ENCODE data around the gene RBM6.
"Not testable (repeated sequence)": the region's sequence is repeated elsewhere in the genome, so short reads cannot be mapped to it uniquely, and the experiment has no call there.

Gene RBM6

DNA sequence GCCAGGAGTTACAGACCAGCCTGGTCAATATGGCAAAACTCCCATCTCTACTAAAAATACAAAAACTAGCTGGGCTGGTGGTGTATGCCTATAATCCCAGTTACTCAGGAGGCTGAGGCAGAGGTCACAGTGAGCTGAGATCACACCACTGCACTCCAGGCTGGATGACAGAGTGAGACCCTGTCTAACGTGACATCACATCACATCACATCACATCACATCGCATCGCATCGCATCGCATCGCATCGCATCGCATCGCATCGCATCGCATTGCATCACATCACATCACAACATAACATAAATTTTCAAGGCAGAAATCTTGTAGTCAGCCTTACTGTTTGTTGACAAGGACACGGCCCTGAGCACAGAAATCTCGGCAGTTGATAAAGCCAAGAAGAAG, 44.4 kb downstream of the RBM6 start:
- DNase-seq = no peak

DNA sequence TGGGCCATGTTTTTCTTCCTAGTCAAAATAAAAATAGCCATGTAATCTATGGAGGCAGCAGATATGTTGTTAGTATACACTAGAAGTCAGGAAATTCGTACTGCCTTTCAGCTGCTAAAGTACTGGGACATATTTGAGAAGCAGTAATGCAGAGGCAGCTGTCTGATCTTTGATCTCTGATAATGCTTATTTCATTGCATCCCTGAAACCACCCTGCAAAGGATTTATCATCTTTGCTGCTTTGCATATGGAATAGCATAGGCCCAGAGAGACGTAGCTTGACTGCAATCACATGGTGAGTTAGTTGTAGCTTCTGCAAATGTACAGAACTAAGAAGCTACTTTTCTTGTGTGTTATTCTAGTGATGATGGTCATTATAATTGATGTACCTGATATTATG, 52.4 kb downstream of the RBM6 start:
- no peak for DNase-seq

DNA sequence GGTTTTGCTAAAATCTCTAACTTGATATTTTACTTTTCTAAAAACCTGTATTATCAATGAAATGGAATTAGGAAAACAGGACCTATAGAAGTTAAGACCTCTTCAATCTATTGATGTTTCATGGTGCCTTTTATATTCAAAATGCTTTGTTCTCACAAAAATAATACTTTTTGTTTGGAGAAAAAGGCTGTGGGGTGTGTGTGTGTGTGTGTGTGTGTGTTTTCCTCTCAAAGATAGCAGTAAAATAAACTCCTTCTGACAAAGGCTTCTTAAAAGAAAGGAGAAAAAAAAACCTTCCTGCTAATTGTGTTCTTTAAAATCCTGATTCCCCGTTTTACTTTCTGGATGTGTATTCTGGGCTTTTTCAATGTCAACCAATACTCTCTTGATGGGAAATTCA, 54.5 kb downstream of the RBM6 start:
- no peak for DNase-seq

DNA sequence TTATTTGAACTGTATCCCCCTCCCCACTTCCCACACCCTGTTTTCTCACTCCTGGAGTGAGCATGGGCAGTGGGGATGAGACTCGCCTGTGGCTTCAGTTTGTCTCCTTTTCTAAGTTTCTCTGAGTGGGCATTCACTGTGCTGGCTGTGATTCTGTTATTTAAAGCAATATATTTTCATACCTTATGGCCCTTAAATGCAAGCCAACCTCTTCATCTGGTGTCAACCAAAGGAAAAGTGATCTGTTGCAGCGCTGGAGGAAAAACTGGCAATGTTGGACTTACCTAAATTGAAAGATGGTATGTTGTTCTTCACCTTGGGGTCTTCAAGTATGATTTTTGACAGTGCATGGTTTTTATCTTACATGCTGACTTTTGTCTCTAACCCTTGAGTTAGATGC, 56.1 kb downstream of the RBM6 start:
- no peak for DNase-seq

DNA sequence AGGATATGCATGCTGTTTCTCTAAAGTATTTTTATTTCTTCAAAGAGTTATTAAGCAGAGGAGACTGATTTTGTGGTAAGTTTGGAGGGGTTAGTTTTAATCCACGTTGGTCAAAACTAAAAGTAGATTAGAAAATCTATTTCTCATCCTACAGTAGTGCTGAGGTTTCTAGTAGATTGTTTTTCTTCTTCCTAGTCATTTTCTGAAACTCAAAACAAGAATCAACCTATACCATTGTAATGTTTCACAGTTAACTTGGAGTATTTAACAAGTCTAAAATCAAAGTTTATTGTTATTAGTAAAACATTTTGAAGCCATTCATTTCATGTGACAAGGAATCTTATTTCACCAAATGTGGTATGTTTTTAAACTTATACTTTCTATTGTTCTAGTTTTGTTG, 57.9 kb downstream of the RBM6 start:
- no peak for DNase-seq

DNA sequence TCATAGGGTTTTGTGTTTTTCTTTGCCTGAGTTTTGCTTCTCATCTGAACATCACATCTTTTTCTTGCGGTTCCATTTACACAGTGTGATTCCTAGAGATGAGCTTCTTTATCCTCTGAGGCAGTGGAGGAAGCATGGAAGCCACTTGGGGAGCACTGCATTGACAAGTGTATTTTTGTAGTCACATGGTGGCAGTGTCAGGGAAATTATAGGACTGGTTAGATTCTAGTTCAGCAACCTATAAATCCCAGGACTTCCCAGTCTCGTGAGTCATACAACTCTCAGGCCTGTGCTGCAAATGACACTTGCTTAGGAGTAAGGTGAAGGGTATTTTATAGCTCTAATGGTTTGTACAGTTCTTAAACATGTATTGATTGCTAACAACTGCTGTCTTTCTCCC, 58.4 kb downstream of the RBM6 start:
- no peak for DNase-seq

DNA sequence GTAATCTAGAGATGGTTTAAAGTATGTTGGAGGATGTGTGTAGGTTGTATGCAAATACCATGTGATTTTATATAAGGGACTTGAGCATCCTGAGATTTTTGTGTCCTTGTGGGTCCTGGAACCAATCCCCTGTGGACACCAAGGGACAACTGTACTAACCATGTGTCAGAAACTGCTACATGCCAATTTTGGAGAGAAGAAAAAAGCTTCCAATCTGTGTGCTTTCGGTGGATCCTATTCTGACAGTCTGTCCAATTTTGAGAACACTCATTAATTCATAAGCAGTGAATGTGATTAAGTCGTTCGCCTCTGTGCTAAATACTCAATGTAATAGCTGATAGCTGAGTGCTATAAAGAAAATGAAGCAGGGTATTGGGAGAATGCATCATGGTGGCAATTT, 61.6 kb downstream of the RBM6 start:
- no peak for DNase-seq

DNA sequence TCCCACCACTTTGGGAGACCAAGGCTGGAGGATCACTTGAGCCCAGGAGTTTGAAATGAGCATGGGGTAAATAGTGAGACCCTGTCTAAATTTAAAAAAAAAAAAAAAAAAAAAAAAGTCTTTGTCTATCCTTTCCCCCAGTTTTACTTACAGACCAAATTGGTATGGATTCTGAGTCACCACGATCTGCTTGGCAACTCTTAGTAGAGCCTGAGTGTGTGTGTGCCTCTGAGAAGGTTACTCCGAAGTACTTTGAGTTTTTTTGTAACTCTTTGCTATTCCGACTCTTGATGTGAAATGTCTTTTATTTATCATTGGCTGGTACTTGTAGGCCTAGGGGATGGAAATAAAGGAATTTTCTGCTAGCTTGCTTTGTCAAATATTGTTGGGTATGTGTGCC, 63.3 kb downstream of the RBM6 start:
- no peak for DNase-seq

DNA sequence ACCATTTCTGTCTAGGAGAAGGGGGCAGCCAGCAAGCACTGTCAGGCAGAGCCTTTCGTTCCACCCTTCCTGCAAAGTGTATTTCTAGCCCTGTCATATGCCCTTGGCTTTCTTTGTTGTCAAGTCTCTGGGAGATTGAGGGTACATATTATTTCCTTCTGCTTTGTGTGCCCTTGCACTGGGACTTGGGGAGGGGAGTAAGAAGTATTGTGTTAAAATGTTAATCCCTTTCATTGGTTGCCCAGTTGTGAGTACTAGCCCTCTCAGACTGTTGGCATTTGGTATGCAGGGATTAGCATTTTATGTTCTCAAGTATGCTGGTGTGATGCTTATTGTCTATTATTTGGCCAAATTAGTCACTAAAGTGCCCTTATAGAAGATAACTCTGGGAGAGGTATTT, 63.9 kb downstream of the RBM6 start:
- no peak for DNase-seq

DNA sequence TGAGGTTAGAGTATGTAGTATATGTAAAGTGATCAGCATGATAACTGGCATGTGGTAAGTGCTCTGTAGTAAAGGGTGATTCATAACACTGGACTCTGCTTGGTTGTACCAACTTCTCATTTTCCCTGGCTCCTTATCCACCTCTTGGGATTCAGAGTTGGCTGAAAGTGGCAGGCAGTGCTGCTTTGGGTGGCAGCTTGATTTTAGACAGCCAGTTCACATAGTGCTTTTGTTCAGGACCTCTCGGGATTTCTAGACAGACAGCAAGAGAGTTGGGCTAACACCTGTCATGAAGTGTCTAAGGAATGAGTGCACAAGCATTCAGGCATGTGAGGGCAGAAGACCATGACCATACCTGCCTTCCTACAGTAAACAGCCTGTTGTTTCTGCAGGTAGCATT, 69.0 kb downstream of the RBM6 start:
- no peak for DNase-seq

DNA sequence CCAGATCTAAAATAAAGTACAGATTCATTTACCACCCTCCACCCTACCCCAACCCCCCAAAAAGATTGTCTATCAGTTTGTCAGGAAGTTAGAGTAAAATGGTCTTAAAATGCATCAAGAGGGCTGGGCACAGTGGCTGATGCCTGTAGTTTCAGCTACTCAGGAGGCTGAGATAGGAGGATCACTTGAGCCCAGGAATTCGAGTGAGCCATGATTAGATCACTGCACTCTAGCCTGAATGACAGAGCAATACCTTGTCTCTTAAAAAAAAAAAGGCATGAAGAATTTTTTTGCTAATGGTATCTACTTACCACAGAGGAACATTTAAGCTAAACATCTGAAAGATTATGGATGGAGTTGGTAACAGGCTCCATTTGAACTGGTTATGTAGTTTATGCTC, 71.0 kb downstream of the RBM6 start:
- DNase-seq = no peak

DNA sequence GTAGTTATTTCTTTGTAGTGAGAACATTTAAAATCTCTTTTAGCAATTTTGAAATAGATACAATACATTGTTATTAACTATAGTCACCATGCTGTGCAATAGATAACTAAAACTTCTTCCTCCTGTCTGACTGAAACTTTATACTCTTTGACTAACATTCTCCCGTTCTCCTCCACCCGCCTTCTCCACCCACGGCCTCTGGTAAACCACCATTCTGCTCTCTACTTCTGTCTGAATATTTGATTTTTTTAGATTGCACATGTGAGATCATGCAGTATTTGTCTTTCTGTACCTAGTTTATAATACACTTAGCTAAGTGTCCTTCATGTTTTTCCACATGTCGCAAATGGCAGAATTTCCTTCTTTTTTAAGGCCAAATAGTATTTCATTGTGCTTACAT, 76.0 kb downstream of the RBM6 start:
- DNase-seq = no peak

DNA sequence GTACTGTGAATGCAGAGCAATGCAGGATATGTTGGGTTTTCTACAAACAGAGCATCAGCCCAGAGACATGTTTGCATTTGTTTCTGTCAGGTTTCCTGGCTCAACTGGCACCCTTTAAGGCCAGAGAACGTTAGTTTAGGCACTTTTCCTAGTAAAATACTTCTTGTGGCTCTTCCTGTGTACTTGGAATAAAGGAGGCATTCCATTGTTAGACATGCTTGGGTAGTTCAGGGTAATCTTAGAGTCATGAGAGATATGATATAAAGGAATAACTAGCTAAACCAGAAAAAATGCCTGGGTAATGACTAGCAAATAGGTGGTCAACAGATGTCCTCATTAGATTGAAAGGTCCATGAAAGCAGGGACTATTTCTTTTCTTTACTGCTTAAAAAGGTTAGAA, 88.4 kb downstream of the RBM6 start:
- DNase-seq = no peak

DNA sequence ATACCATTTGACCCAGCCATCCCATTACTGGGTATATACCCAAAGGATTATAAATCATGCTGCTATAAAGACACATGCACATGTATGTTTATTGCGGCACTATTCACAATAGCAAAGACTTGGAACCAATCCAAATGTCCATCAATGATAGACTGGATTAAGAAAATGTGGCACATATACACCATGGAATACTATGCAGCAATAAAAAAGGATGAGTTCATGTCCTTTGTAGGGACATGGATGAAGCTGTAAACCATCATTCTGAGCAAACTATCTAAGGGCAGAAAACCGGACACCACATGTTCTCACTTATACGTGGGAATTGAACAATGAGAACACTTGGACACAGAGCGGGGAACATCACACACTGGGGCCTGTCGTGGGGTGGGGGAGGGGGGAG, 91.3 kb downstream of the RBM6 start:
- not testable (repeated sequence) for DNase-seq

DNA sequence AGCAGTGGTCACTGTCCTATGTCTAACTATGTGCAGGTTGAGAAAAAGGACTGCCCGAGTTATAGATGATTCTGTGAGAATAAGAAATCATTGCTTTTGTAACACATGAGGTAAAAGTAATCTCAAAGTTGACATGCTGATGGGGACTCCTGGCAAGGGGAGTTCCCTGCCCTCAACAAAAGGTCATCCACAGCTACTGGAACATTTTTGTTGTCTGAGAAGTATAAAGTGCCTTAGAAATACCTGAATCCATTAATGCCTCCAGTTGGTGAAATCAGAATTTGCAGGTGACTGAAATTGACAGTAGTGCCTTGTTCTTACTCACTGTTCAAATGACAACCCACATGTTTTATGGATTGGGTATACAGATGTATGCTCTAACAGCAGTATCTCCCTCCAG, 105.0 kb downstream of the RBM6 start:
- no peak for DNase-seq

DNA sequence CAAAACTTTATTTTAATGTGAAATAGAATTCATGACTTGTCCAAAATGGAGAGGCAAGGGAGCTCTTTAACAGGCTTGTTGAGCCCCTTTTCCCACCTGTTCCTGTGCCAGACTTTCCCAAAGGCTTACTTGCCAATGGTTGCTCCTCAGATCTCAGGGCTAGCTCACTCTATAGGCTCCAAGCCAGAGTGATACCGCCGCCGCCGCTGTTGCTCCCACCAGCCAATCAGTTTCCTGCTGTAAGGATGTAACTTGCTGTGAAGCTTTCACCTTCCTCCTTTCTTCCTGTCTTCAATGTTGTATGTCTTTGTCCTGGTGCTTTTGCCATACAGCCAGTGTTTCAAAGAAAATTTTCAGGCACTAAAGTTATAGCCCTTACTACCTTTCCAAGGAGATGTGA, 107.5 kb downstream of the RBM6 start:
- DNase-seq = no peak

DNA sequence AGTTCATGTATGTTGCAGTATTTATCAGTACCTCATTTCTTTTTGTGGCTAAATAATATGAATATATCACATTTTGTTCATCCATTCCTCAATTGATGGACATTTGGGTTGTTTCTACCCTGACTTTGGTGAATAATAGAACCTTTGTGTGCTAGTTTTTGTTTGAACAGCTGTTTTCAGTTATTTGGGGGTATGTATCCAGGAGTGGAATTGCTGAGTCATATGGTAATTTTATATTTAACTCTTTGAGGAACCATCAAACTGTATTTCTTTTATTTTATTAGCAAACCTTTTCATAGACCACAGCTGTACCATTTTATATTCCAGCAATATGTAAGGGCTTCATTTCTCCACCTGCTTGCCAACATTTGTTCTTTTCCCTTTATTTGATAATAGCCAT, 110.4 kb downstream of the RBM6 start:
- no peak for DNase-seq

DNA sequence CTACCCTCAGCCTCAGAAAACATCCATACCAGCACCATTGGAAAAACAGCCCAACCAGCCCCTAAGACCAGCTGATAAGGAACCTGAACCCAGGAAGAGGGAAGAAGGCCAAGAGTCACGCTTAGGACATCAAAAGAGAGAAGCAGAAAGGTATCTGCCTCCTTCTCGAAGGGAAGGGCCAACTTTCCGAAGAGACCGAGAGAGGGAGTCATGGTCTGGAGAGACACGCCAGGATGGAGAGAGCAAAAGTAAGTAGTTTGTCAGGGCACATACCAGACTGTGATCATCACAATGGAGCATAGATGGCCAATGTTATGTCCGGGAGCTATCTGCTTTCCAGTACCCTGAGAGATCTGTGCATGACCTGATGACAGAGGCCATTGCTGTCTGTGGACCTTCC, 117.8 kb downstream of the RBM6 start:
- no peak for DNase-seq

DNA sequence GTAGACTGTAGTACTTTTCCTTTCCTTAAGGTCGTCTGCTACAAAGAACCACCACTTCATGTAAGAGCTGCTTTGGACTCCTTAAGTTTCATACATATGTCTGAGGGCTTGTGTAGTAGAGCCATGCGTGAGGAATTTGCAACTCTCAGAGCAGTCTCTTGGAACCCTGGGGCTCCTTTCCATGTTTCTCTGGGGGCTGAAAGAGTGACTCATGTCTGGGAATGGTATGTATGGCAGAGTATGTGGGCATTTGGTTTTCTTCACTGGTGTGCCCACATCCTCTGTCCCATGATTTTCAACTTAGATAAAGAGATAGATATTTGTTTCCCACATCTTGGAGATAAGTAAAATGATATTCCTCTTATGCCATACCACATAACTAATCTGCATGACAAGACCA, 128.2 kb downstream of the RBM6 start:
- no peak for DNase-seq

DNA sequence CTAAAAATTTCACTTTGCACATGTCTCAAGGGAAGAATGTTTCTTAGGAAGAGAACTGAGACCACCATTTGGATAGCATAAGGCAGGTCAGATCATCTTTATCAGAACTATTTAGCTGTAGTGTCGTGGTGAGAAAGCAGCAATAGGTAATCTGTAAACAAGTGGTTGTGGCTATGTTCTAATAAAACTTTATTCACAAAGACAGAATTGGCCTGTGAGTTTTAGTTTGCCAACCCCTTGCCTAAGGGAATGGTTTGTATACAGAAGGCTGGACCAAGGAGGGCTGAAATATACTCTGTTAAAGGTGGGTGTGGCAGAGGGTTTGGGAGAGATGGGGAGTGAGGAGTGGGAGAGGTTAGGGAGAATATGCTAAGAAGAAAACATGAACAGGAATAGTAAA, 138.1 kb downstream of the RBM6 start:
- DNase-seq = no peak

DNA sequence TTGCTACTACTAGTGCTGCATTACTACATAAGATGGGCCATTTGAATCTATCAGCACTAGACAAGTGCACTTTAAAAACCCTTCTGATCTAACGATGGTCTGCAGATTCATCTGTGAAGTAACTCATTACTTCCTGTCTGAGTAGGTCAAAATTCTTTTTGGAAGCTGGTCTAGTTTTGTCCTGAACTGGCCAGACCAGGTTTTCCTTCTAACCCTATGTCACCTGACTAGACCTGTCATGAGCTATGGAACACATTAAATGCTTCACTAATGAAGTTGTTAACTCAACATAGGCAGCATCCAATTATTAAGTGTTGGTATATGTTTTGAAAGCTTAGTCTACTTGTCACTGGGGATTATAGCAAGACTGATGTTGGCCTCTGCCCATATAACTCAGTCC, 138.7 kb downstream of the RBM6 start:
- no peak for DNase-seq

DNA sequence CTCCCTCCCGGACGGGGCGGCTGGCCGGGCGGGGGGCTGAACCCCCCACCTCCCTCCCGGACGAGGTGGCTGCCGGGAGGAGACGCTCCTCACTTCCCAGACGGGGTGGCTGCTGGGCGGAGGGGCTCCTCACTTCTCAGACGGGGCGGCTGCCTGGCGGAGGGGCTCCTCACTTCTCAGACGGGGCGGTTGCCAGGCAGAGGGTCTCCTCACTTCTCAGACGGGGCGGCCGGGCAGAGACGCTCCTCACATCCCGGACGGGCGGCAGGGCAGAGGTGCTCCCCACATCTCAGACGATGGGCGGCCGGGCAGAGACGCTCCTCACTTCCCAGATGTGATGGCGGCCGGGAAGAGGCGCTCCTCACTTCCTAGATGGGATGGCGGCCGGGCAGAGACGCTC, 145.0 kb downstream of the RBM6 start:
- DNase-seq = not testable (repeated sequence)

DNA sequence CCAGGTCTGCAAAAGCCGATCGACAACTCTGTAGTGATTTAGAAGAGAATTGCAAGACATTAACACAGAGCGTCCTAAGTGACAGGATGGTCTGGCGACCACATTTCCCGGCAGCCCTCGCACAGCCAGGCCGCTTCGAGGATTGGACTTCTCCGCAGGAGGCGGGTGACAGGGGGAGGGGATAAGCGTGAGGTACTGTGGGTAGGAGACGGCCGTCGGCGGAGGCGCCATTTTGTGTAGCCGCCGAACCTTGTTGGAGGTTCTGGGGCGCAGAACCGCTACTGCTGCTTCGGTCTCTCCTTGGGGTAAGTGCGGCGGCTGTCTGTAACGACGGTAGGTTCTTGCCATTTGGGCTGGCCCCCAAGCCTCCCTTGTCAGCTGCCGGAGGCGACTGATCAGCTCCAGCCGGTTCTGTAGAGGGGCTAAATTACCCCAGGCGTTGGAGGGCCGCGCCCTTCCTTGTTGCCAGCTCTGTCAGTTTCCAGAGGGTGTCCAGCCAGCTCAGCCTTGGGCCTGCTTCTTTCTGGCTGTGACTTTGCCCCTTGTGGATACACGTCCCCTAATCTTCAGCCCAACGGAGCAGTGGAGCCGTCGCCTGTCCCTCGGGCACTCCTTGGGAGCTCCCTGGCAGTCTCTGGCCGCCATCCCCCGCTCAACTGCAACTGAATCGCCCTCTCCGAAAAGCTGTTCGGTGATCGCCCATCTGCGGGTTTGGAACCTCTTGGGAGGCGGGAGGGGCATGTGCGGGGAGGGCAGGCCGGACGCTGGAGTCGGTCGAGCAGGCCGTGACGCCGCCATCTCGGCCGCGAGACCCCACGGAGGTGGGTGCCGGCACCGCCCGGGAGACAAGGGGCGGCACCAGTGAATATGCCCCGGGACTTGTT, 149.0 kb downstream of the RBM6 start, which contains the start of gene RBM5:
Gene RBM5, plus strand, starts transcription at position 195 of the 884 bp plus-strand sequence. CDS start 1,516 bp downstream, outside the sequence.
- peak; percentile 88 for DNase-seq

DNA sequence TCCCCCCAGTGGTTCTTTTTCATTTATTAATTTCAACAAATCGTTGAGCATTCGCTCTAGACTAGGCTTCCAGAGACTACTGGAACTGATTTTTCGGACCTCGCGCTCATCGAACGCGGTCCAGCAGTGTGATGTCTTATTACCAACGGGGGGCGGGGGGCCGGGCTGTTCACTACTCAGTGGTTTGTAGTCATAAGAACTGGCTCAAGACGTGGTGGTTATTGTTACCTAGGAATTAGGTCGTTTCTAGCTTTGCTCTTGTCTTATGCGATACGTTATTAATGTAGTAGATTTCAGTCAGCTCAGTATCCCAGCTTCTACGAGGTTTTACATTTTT, 149.6 kb downstream of the RBM6 start:
- no peak for DNase-seq

DNA sequence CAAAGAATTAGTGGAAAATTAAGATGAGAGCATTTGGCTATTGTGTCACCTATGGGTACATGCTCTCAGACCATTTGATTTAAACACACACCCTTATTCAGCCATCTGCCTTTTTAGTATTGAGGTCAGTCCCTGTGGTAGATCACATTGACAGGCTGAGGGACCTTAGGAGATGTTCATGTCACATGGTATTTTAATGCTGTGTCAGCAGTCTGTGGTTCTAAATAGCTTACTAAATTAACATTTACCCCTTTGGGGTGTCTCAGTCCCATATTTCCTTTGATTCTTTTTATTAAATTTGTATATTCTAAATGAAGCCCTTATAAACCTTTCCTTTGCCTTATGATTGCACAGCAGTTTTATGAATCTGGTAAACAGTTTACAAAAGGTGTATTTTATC, 151.0 kb downstream of the RBM6 start:
- no peak for DNase-seq
